Measurements from ENCODE around the gene PSORS1C2.
A peak's percentile ranks its signal among the peaks of the same experiment; 100 is the strongest.
"Not testable (repeated sequence)": the region's sequence is repeated elsewhere in the genome, so short reads cannot be mapped to it uniquely, and the experiment has no call there.

Gene PSORS1C2

DNA sequence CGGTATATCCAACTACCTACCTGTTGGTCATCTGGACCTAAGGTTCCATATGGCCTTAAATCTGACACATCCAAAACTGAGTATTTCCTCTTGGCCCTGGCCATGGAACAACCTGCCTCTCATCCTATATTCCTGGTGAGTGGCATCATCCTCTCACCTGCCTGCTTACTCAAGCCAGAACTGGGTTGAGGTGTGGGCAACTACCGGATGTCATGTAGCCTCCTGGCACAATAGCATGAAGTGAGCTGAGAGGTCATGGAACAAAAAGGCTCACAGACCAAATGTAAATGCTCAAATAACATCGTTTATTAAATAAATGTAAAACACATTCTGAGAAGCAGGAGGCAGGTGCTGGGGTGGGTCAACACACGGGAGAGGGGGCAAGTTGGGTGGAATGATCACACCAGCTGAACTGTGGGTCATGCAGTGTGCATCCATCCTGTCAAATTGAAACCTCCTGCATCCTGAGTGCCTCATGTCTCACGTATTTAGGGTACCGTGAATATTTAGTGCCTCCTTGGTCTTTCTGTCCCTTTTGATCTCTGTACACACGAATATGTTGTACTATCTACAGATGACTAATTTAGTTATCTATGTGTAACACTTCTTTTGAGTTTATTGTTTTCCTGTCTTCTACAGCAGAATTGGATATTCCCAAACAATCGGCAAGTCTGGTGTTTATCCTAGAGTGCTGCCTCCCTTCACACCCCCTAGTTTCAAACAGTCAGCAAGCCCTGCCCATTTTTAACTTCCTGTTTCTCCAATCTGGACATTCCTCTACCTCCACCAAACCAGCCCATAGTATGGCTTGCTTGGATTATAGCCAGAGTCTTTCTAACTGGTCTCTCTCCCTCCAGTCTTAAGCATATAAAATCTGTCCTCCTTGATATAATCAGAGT, 39.5 kb upstream of the PSORS1C2 start:
- peak overlapping the region in 1 of 11 experiments; percentile 37; a peak in 1 of 22 replicates for H3K4me2 ChIP-seq
- no peak overlapping the region for H3K4me3 ChIP-seq
- H3K9me3 ChIP-seq (replicated peaks in 1 of 11): no peaks in the 10 kb centered on the region
- no peaks in the 10 kb centered on the region for H4K20me1 ChIP-seq
- H3K36me3 ChIP-seq: no peaks in the 10 kb centered on the region
- no peaks in the 10 kb centered on the region for H3K27me3 ChIP-seq
- no peak overlapping the region for H3K9ac ChIP-seq
- TF ChIP-seq Cebpa-rat (IDR thresholded peaks at IDR 0.05): no peak
- H3K27ac ChIP-seq: no peak overlapping the region
- peaks cover 0 to 6% (median 0%) of the 10 kb centered on the region in 10 experiments; a peak in 2 of 20 replicates for H3K4me1 ChIP-seq

DNA sequence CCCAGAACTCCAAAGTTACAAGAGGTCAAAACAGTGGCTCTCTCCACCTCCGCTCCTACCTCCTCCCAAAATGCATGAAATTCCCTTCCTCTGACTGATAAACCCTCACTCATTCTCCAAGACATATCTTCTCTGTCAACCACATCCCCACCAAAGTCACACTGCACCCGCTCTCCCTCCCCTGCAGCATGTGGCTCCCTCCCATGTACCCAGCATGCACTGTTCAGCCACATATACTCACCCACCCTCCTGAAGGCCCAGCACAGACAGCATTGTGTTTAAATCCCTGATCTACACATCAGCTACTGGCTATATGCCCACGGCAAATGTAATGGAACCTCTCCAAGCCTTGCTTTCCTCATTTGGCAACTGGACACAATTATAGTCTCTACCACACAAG, 37.1 kb upstream of the PSORS1C2 start:
- no peak for TF ChIP-seq Cebpa-rat (IDR thresholded peaks at IDR 0.05)

DNA sequence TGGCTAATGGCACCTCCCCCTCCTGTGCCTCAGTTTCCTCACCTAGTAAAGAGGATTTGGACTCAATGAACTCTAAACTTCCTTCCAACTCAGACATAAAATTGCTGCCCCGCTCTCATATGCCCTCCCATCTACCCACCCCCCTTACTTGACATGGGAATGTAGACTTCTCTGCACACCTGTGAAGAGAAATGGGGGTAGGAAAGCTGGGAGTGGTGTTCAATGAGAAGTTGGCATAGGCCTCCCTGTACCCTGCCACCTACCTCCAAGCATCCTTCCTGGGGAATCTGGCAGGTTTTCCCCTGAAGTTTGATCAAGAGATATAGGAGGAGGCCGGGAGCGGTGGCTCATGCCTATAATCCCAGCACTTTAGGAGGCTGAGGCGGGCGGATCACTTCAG, 35.5 kb upstream of the PSORS1C2 start:
- no peak overlapping the region for H3K4me3 ChIP-seq
- no peak overlapping the region for H3K4me2 ChIP-seq
- H4K20me1 ChIP-seq: no peaks in the 10 kb centered on the region
- H3K9ac ChIP-seq: no peak overlapping the region
- no peak overlapping the region for H3K27ac ChIP-seq
- peaks cover 0 to 6% (median 0%) of the 10 kb centered on the region in 10 experiments; a peak in 2 of 20 replicates for H3K4me1 ChIP-seq
- TF ChIP-seq Cebpa-rat (IDR thresholded peaks at IDR 0.05): no peak
- H3K27me3 ChIP-seq: no peaks in the 10 kb centered on the region
- no peaks in the 10 kb centered on the region for H3K36me3 ChIP-seq
- no peaks in the 10 kb centered on the region for H3K9me3 ChIP-seq (replicated peaks in 1 of 11)

More for the DNA sequence above, 37.1 kb upstream of the PSORS1C2 start:
- Histone ChIP-seq H3K27me3 (no peaks in the 10 kb centered on the region), H3K27ac (no peak overlapping the region), H3K9me3 (replicated peaks in 1 of 11) (no peaks in the 10 kb centered on the region), H3K4me2 (no peak overlapping the region), H4K20me1 (no peaks in the 10 kb centered on the region), H3K36me3 (no peaks in the 10 kb centered on the region), H3K9ac (no peak overlapping the region), H3K4me3 (no peak overlapping the region), H3K4me1 (peaks cover 0 to 6% (median 0%) of the 10 kb centered on the region in 10 experiments; a peak in 2 of 20 replicates)

DNA sequence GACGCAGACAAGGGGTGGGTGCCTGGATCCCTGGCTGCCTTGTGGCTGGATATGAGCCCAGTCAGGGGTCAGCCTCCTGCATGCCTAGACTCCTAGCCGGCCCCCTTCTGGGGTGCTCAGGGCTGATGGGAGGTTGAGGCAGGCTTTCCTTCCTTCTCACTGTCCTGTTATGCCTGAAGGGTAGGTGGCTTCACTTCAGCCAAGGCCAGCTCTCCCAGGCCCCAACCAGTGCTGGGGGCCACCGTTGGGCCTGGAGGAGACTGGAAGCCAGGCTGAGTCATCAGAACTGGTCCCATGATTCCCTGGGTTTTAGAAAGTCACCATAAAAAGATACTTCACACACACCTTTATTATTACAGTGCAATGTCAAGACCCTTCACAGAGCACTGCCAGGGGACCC, 34.5 kb upstream of the PSORS1C2 start:
- H3K4me2 ChIP-seq: no peak overlapping the region
- H3K27ac ChIP-seq: no peak overlapping the region

DNA sequence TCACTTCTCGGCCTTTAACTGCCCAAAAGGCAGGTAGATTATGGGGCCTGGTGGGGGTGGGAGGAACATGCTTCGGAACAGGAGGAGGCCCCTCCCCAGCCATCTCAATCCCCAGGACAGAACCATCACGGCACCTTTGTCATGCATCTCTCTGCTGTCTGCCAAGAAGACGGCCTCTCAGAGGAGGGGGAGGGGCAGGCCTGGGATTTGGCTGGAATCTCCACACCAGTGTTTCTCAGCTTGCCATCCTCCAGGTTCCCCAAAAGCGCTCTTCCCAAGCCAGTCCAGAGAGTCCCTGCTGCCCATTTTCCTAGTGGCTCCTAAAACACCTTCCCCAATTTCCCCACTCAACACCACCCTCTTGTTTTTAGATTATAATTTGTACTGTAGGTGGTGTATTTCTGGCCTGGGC, 34.1 kb upstream of the PSORS1C2 start:
- Histone ChIP-seq H3K4me2 (no peak overlapping the region), H3K4me1 (no peaks in the 10 kb centered on the region), H3K4me3 (no peak overlapping the region), H3K27ac (no peak overlapping the region), H4K20me1 (no peaks in the 10 kb centered on the region), H3K9ac (no peak overlapping the region), H3K9me3 (replicated peaks in 1 of 11) (no peaks in the 10 kb centered on the region), H3K36me3 (0 out of 22 replicates have a peak, but pooled peaks cover 0 to under 1% (median 0%) of the 10 kb centered on the region in 11 experiments), H3K27me3 (no peaks in the 10 kb centered on the region)
- no peak for TF ChIP-seq Cebpa-rat (IDR thresholded peaks at IDR 0.05)

More for the DNA sequence above, 34.5 kb upstream of the PSORS1C2 start:
- Histone ChIP-seq H3K9ac (no peak overlapping the region), H3K9me3 (replicated peaks in 1 of 11) (no peaks in the 10 kb centered on the region), H3K27me3 (no peaks in the 10 kb centered on the region), H3K4me3 (no peak overlapping the region), H3K36me3 (no peaks in the 10 kb centered on the region), H4K20me1 (no peaks in the 10 kb centered on the region), H3K4me1 (no peaks in the 10 kb centered on the region)
- TF ChIP-seq Cebpa-rat (IDR thresholded peaks at IDR 0.05): no peak

DNA sequence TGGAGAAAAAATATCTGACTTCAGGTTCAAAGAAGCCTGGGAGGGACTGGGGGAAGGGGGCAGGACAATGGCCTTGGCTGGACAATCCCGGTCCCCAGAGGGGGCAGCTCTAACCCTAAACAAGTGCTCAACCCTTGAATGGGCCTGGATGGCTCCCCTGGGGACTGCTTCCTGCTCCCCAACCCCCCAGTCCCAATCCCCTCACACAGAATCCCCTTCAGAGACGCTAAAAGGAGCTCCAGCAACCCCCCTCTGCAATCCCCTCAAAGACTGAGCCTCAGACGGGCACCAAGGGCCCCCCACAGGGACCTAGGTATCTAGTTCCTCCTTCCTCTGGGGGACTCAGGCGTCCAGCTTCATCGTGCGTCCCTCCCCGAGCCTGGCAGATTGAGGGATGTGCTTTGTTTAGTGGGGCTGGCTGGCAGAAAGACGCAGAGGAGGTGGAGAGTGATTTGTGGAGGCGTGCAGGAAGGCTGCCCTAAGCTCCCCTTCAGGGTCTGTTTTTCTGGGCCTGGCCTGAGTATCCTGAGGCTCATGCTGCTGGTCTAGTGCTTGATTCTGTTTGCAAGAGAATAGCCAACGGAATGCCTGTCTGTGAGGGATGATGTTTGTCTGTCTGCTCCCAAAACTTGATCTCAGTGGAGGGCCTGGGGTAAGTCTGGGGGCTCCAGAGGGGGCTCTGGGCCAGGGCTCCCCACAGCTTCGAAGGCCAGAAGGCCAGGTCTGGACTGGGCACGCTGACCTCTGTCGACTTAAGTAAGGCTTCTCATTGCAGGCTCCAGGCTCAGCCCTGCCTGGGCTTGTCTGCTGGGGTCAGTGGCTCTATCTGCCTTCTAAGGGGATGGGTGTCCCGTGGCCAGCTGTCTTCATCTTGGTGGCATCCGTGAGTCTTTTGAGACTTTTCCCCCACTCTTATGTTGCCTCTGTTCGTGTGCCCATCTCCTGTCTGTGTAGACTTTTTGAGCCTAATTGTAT, 33.4 kb upstream of the PSORS1C2 start:
- Histone ChIP-seq H3K36me3 (0 out of 22 replicates have a peak, but pooled peaks cover 0 to 6% (median 0%) of the 10 kb centered on the region in 11 experiments), H3K27ac (no peak overlapping the region), H4K20me1 (no peaks in the 10 kb centered on the region), H3K4me1 (no peaks in the 10 kb centered on the region), H3K9ac (no peak overlapping the region), H3K9me3 (replicated peaks in 1 of 11) (no peaks in the 10 kb centered on the region), H3K27me3 (no peaks in the 10 kb centered on the region), H3K4me3 (no peak overlapping the region), H3K4me2 (no peak overlapping the region)
- TF ChIP-seq Cebpa-rat (IDR thresholded peaks at IDR 0.05): no peak

DNA sequence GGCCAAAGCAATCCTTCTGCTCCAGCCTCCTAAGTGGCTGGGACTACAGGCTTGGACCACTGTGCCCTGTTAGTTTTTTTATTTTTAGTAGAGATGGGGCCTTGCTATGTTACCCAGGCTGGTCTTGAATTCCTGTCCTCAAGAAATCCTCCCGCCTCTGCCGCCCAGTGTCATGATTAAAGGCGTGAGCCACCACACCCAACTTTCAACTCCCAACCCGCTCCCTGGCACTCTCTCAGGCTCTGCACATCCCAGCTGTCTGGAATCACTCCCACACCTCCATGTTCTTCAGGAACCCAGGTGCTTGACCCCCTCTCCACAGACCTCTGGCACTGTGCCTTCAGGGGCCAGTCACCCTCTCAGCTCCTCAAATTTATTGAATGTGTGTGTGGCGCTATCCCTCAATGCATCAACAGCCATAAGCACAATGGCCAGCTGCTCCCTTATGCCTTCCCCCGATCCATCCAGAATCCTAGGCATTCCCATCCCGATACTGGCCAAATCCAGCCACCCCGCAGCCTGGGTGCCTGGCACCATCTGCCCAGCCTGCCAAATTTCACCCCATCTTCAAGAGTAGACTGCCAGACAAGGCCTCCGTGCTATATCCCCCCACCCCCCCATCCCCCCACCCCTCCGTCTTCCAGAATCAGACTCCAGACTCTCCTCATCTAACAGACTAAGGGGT, 32.3 kb upstream of the PSORS1C2 start:
- Histone ChIP-seq H3K9ac (no peak overlapping the region), H3K27me3 (no peaks in the 10 kb centered on the region), H3K4me2 (no peak overlapping the region), H3K9me3 (replicated peaks in 1 of 11) (no peaks in the 10 kb centered on the region), H4K20me1 (no peaks in the 10 kb centered on the region), H3K4me1 (no peaks in the 10 kb centered on the region), H3K36me3 (peaks cover 0 to 7% (median 0%) of the 10 kb centered on the region in 11 experiments; a peak in 1 of 22 replicates), H3K4me3 (no peak overlapping the region), H3K27ac (no peak overlapping the region)
- TF ChIP-seq Cebpa-rat (IDR thresholded peaks at IDR 0.05): no peak

DNA sequence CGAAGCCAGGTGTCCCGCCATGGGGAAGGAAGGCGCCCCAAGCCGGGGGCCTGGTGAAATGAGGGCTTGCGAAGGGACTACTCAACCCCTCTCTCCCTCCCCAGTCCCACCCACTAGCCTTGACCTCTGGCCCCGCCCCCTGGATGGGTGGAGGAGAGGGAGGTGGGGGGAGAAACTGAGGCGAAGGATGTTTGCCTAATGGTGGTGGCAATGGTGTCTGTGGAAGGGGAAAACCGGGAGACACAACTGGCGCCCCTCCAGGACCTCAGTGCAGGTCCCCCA, 31.7 kb upstream of the PSORS1C2 start, which contains the start of gene POU5F1:
Gene POU5F1 (minus strand): TSS at position 83 of the 282 bp plus-strand sequence. CDS start 62 bp downstream, at position 21.
- Histone ChIP-seq H3K4me2 (no peak within 1 kb of the TSS), H3K27ac (no peak within 1 kb of the TSS), H3K4me3 (no peak within 1 kb of the TSS), H3K36me3 (peaks cover 0 to 11% (median 0%) of the 10 kb centered on the region in 11 experiments; a peak in 1 of 22 replicates), H3K9ac (no peak within 1 kb of the TSS), H3K27me3 (no peaks in the 10 kb centered on the region), H3K4me1 (no peaks in the 10 kb centered on the region), H3K9me3 (replicated peaks in 1 of 11) (no peaks in the 10 kb centered on the region), H4K20me1 (no peaks in the 10 kb centered on the region)
- TF ChIP-seq Cebpa-rat (IDR thresholded peaks at IDR 0.05): no peak

DNA sequence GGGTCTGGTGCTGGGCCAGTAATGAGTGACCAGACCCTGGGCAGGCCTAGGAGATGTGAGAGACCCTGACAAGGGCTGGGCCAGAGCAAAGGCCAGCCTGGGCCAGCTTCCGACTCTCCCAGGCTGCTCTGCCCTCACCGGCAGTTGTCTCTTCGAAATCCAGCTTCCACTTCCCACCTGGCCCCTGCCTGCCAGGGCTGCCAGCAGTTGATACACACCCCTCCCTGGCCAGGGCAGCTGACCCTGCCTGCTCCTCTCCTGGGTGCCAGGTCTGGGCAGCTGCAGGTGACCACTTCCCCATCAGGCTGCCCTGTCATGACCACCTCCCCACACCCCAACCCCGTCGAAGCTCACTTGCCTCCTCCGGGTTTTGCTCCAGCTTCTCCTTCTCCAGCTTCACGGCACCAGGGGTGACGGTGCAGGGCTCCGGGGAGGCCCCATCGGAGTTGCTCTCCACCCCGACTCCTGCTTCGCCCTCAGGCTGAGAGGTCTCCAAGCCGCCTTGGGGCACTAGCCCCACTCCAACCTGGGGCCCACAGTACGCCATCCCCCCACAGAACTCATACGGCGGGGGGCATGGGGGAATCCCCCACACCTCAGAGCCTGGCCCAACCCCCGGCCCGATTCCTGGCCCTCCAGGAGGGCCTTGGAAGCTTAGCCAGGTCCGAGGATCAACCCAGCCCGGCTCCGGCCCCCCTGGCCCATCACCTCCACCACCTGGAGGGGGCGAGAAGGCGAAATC, 31.2 kb upstream of the PSORS1C2 start:
- H3K4me1 ChIP-seq; H4K20me1 ChIP-seq; H3K4me3 ChIP-seq; H3K9ac ChIP-seq; H3K9me3 ChIP-seq (replicated peaks in 1 of 11); H3K4me2 ChIP-seq; H3K27me3 ChIP-seq; H3K27ac ChIP-seq: not testable (repeated sequence)
- peaks cover 0 to 11% (median 0%) of the 10 kb centered on the region in 11 experiments; a peak in 1 of 22 replicates for H3K36me3 ChIP-seq
